HepG2 (cell line): ENCODE measurements around the gene ANKLE1. TPM values are rescaled to one million over a fixed set of nuclear protein-coding genes. Genes with fewer than 3 reads are reported as not detected.

ENCODE experiments used
- HNF4A ChIP-seq: sonication (generic); formaldehyde crosslinking; IDR thresholded peaks from 2 replicates; pipeline ENCODE4 v1.4.0; 2020; ENCODE audit warnings: missing genetic modification reagents
- MLLT10 ChIP-seq: sonication (generic); formaldehyde crosslinking; IDR thresholded peaks from 2 replicates; pipeline ENCODE4 v1.4.0; 2020; ENCODE audit warnings: missing genetic modification reagents
- MTA1 ChIP-seq: sonication (generic); formaldehyde crosslinking; IDR thresholded peaks from 2 replicates; pipeline ENCODE4 v1.4.0; 2020; ENCODE audit warnings: missing genetic modification reagents, mild to moderate bottlenecking, borderline replicate concordance
- NFRKB ChIP-seq: fragments of 450-650 bp; IDR thresholded peaks from 2 replicates; pipeline ENCODE4 v1.6.1; 2017
- NFYB ChIP-seq: sonication (generic); formaldehyde crosslinking; IDR thresholded peaks from 2 replicates; pipeline ENCODE4 v1.4.0; 2020; ENCODE audit warnings: missing genetic modification reagents
- NR2F6 ChIP-seq, 2 experiments: IDR thresholded peaks; 2 replicates each; pipeline ENCODE4 v1.6.1; 2016; ENCODE audit warnings: antibody characterized with exemption in 1 of 2, mild to moderate bottlenecking in 1 of 2
- PHF21A ChIP-seq: sonication (generic); formaldehyde crosslinking; IDR thresholded peaks from 2 replicates; pipeline ENCODE4 v1.5.0; 2020; ENCODE audit warnings: mild to moderate bottlenecking, missing genetic modification reagents
- REXO4 ChIP-seq: sonication (generic); formaldehyde crosslinking; IDR thresholded peaks from 2 replicates; pipeline ENCODE4 v1.8.0; 2022; ENCODE audit warnings: missing genetic modification reagents, mild to moderate bottlenecking, borderline replicate concordance
- SIX4 ChIP-seq: sonication (generic); formaldehyde crosslinking; IDR thresholded peaks from 2 replicates; pipeline ENCODE4 v1.4.0; 2020; ENCODE audit warnings: missing genetic modification reagents
- SNRNP70 ChIP-seq: fragments of 200-400 bp; formaldehyde crosslinking; IDR thresholded peaks from 2 replicates; pipeline ENCODE4 v1.6.1; 2017; ENCODE audit warnings: mild to moderate bottlenecking, low read depth, low read length, moderate library complexity
- TAF15 ChIP-seq: fragments of 200-400 bp; formaldehyde crosslinking; IDR thresholded peaks from one replicate; pipeline ENCODE4 v1.6.1; 2018; ENCODE audit warnings: mild to moderate bottlenecking, low read depth, low read length; ENCODE audit not compliant: poor library complexity, severe bottlenecking
- ZC3H13 ChIP-seq: sonication (generic); formaldehyde crosslinking; IDR thresholded peaks from 2 replicates; pipeline ENCODE4 v1.8.1; 2023; ENCODE audit warnings: mild to moderate bottlenecking, missing genetic modification reagents, moderate library complexity
- ZNF317 ChIP-seq: sonication (generic); formaldehyde crosslinking; IDR thresholded peaks from 2 replicates; pipeline ENCODE4 v1.5.0; 2020; ENCODE audit warnings: mild to moderate bottlenecking, missing genetic modification reagents
- ZNF773 ChIP-seq: sonication (generic); formaldehyde crosslinking; IDR thresholded peaks from 2 replicates; pipeline ENCODE4 v1.4.0; 2020; ENCODE audit warnings: missing genetic modification reagents, borderline replicate concordance
- polyA plus RNA-seq, 8 experiments: library from polyadenylated mRNA; depleted of rRNA in 3 of 8; stranded (reverse) in 7 of 8; unstranded in 1 of 8; fragments of >200 nt; fragmentation: Illumina TruSeq in 4 of 8; extraction: Trizol in 4 of 8; gene quantifications; 2 replicates each; pipeline versions ENCODE4 v1.2.1 to v1.2.3, GENCODE V29; 2011 to 2016; ENCODE audit warnings: low read depth in 4 of 8, missing spikeins in 1 of 8, mixed read lengths in 1 of 8; ENCODE audit not compliant: insufficient read depth in 1 of 8
- total RNA-seq, 5 experiments: library from RNA; depleted of rRNA; stranded (reverse); fragments of >200 nt; fragmentation: Illumina TruSeq; extraction: Trizol; gene quantifications; 2 replicates each; pipeline ENCODE4 v1.2.3, GENCODE V29; 2016; ENCODE audit warnings: low read depth in 1 of 5
- TF ChIP-seq, protein P1 (sequence below): sonication (generic); formaldehyde crosslinking; conservative IDR thresholded peaks from 2 replicates; pipeline ENCODE4 v1.8.0; 2022; ENCODE audit warnings: mild to moderate bottlenecking, moderate library complexity, missing genetic modification reagents
- TF ChIP-seq, protein P2 (sequence below): sonication (generic); formaldehyde crosslinking; IDR thresholded peaks from 2 replicates; pipeline ENCODE4 v1.4.0; 2020; ENCODE audit warnings: missing genetic modification reagents
- TF ChIP-seq, protein P3 (sequence below): IDR thresholded peaks from 2 replicates; pipeline ENCODE4 v1.6.1; 2016; ENCODE audit warnings: control low read depth
- TF ChIP-seq, protein P4 (sequence below), 2 experiments: sonication (generic) in 1 of 2; formaldehyde crosslinking in 1 of 2; IDR thresholded peaks; 2 replicates each; pipeline versions ENCODE4 v1.6.1 to v1.9.0; 2014 to 2022; ENCODE audit warnings: antibody characterized with exemption in 1 of 2, borderline replicate concordance in 1 of 2, inconsistent platforms in 1 of 2, low read depth in 1 of 2, missing genetic modification reagents in 1 of 2

The ANKLE1 gene
- total and polyA plus RNA-seq, 2 of the 13 experiments (the other 11 are each of a cell fraction or from before 2014, with no cell fraction given) = 0.69 to 1.5 TPM

DNA sequence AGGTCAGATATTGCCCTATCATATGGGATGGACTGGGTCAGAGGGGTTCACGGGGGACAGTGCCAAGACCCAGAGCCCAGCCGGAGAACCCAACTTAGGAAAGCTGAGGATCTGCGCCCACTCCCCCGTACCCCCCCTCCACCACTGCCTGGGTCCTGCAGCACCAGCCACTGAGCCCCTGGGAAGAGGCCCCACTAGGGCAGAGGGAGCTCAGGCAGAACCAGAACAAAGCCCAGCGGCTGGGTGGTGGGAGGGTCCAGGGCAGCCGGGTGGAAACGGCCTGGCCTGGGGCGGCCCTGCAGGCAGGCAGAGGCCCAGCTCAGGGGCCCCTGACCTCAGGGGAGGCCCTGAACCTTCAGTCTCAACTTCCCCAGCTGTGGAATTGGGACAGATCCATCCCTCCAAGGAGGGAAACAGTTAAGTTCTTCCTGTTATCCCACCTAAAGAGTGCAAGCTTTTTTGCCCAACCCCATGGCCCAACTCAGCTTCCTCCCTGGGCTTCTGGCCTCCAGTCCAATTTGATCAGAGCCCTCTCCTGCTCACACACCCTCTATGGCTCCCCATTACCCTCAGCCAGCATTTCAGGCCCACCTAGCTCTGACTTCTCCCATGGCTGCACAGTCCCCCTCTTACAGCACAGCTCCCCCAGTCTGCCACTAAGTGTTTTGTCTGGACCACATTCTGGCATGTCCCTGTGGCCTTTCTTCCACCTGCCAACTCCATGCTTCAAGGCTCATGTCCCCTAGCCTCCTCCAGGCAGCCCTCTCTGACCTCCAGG, 39.1 kb upstream of the ANKLE1 start (continued):
- TF ChIP-seq NFYB (CRISPR knock-in tag) (no peak), ZNF317 (CRISPR knock-in tag) (no peak), HNF4A (peak; percentile 25; the same call in 1 of the 2 replicates), SIX4 (no peak), TAF15 (no peak), ZNF773 (no peak), SNRNP70 (no peak), NFRKB (no peak), MTA1 (0 out of 2 replicates have a peak, but pooled peaks have one; percentile 20), PHF21A (CRISPR knock-in tag) (peak; percentile 11; the same call in 1 of the 2 replicates), ZC3H13 (CRISPR knock-in tag) (0 out of 2 replicates have a peak, but pooled peaks have one; percentile 12), NR2F6 (IDR thresholded peaks at IDR 0.05) (peak; percentile 55; the same call in 1 of the 2 replicates), NR2F6 (CRISPR knock-in tag; IDR thresholded peaks at IDR 0.05) (0 out of 2 replicates have a peak, but pooled peaks have one; percentile 16), MLLT10 (CRISPR knock-in tag) (no peak), REXO4 (CRISPR knock-in tag) (no peak)
- TF ChIP-seq, protein P1, sequence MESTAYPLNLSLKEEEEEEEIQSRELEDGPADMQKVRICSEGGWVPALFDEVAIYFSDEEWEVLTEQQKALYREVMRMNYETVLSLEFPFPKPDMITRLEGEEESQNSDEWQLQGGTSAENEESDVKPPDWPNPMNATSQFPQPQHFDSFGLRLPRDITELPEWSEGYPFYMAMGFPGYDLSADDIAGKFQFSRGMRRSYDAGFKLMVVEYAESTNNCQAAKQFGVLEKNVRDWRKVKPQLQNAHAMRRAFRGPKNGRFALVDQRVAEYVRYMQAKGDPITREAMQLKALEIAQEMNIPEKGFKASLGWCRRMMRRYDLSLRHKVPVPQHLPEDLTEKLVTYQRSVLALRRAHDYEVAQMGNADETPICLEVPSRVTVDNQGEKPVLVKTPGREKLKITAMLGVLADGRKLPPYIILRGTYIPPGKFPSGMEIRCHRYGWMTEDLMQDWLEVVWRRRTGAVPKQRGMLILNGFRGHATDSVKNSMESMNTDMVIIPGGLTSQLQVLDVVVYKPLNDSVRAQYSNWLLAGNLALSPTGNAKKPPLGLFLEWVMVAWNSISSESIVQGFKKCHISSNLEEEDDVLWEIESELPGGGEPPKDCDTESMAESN = 0 out of 2 replicates have a peak, but pooled peaks have one; percentile 17
- TF ChIP-seq, protein P2, sequence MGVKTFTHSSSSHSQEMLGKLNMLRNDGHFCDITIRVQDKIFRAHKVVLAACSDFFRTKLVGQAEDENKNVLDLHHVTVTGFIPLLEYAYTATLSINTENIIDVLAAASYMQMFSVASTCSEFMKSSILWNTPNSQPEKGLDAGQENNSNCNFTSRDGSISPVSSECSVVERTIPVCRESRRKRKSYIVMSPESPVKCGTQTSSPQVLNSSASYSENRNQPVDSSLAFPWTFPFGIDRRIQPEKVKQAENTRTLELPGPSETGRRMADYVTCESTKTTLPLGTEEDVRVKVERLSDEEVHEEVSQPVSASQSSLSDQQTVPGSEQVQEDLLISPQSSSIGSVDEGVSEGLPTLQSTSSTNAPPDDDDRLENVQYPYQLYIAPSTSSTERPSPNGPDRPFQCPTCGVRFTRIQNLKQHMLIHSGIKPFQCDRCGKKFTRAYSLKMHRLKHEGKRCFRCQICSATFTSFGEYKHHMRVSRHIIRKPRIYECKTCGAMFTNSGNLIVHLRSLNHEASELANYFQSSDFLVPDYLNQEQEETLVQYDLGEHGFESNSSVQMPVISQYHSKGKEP (CRISPR knock-in tag) = no peak
- TF ChIP-seq, protein P3, sequence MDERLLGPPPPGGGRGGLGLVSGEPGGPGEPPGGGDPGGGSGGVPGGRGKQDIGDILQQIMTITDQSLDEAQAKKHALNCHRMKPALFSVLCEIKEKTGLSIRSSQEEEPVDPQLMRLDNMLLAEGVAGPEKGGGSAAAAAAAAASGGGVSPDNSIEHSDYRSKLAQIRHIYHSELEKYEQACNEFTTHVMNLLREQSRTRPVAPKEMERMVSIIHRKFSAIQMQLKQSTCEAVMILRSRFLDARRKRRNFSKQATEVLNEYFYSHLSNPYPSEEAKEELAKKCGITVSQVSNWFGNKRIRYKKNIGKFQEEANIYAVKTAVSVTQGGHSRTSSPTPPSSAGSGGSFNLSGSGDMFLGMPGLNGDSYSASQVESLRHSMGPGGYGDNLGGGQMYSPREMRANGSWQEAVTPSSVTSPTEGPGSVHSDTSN (CRISPR knock-in tag) = no peak
- TF ChIP-seq, protein P4, sequence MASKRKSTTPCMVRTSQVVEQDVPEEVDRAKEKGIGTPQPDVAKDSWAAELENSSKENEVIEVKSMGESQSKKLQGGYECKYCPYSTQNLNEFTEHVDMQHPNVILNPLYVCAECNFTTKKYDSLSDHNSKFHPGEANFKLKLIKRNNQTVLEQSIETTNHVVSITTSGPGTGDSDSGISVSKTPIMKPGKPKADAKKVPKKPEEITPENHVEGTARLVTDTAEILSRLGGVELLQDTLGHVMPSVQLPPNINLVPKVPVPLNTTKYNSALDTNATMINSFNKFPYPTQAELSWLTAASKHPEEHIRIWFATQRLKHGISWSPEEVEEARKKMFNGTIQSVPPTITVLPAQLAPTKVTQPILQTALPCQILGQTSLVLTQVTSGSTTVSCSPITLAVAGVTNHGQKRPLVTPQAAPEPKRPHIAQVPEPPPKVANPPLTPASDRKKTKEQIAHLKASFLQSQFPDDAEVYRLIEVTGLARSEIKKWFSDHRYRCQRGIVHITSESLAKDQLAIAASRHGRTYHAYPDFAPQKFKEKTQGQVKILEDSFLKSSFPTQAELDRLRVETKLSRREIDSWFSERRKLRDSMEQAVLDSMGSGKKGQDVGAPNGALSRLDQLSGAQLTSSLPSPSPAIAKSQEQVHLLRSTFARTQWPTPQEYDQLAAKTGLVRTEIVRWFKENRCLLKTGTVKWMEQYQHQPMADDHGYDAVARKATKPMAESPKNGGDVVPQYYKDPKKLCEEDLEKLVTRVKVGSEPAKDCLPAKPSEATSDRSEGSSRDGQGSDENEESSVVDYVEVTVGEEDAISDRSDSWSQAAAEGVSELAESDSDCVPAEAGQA (IDR thresholded peaks at IDR 0.05; ENCODE audit: low read depth) = no peak
- TF ChIP-seq, protein P4 (CRISPR knock-in tag; IDR thresholded peaks at IDR 0.05; ENCODE audit: borderline replicate concordance) = no peak
